ENCODE data around the gene SH2B2. TPM values are rescaled to one million over a fixed set of nuclear protein-coding genes. Genes with fewer than 3 reads are reported as not detected.
"Not testable (repeated sequence)": the region's sequence is repeated elsewhere in the genome, so short reads cannot be mapped to it uniquely, and the experiment has no call there.

The SH2B2 gene
- total RNA-seq, 2 experiments from 2014 or later, result 0.16 to 0.52 TPM

DNA sequence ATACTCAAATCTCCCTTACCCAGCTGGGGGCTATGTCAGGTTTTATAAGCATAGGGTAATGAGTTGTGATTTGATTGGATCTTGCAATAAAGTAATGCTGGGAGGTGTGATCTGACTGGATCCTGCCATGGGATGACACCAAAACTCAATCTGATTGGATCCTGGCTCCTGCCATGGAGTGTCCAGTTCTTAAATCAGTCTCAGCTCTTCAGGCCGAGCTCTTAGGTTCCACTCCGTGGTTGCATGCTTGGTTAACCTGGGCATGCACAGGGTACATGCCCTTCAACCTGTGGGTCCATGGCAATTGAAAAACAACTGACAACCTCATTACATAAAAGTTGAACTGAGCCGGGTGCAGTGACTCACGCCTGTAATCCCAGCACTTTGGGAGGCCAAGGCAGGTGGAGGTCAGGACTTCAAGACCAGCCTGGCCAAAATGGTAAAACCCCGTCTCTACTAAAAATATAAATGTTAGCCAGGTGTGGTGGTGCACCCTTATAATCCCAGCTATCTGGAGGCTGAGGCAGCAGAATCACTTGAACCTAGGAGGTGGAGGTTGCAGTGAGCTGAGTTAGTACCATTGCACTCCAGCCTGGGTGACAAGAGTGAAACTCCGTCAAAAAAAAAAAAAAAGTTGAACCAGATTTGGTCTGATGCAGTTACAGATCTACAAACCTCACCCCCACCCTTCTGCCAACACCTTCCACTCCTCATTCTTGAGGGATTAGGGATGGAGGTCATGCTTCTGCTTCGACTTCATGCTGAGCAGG is 54.1 kb downstream of the SH2B2 start:
- CTCF ChIA-PET; H3K9me3 Mint-ChIP-seq (ENCODE audit: insufficient read depth); DNase-seq; POLR2A ChIA-PET; H3K4me3 Mint-ChIP-seq; H3K36me3 Mint-ChIP-seq (ENCODE audit: low read depth); H3K4me1 Mint-ChIP-seq (ENCODE audit: low read depth); H3K27me3 Mint-ChIP-seq (ENCODE audit: low read depth); H3K27ac Mint-ChIP-seq; ATAC-seq: not testable (repeated sequence)

DNA sequence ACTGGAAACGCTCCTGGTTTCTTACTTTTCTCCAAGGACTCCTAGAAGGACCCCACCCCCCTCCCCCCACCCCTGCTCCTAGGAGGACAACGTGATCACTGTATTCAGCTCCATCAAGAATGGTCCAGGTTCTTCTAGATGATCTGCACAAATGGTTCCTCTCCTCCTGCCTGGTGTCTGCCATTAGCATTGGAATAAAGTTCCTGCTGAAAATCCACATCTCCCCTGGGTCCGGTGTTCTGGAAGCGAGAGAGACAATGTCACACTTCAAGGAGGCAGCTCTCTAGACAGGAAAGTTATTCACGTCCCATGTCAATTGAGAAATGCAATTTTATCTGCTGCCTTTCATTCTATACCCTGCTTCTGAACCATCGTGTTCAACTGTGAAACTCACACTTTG is 60.3 kb downstream of the SH2B2 start:
- DNase-seq; H3K9me3 Mint-ChIP-seq (ENCODE audit: insufficient read depth); H3K27me3 Mint-ChIP-seq (ENCODE audit: low read depth); H3K27ac Mint-ChIP-seq; H3K36me3 Mint-ChIP-seq (ENCODE audit: low read depth); H3K4me1 Mint-ChIP-seq (ENCODE audit: low read depth); H3K4me3 Mint-ChIP-seq; POLR2A ChIA-PET; CTCF ChIA-PET; ATAC-seq: not testable (repeated sequence)

DNA sequence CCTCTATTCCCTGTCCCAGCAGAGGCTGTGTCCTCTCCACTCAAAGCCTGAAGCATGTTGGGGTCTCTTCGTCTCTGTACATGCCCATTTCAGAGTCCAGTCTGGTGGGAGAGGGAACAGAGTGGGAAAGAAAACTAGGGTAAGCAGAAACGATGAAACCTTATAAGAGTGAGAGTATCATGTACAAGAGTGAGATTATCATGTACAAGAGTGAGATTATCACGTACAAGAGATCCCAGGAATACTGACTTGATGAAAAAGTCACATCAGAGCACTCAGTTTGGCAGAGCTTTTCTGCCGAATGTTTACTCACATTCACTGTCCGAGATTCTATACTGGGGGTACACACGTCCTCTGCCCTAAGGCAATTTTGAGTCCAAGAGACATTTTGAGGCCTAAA is 69.7 kb downstream of the SH2B2 start, which contains the start of gene SPDYE6:
Gene SPDYE6, minus strand, starts transcription at position 101 of the 400 bp plus-strand sequence. CDS start 421 bp downstream, outside the sequence.
- H3K4me1 Mint-ChIP-seq (ENCODE audit: low read depth); H3K4me3 Mint-ChIP-seq; H3K9me3 Mint-ChIP-seq (ENCODE audit: insufficient read depth); DNase-seq; H3K27ac Mint-ChIP-seq; H3K36me3 Mint-ChIP-seq (ENCODE audit: low read depth); ATAC-seq; POLR2A ChIA-PET; CTCF ChIA-PET; H3K27me3 Mint-ChIP-seq (ENCODE audit: low read depth): not testable (repeated sequence)

DNA sequence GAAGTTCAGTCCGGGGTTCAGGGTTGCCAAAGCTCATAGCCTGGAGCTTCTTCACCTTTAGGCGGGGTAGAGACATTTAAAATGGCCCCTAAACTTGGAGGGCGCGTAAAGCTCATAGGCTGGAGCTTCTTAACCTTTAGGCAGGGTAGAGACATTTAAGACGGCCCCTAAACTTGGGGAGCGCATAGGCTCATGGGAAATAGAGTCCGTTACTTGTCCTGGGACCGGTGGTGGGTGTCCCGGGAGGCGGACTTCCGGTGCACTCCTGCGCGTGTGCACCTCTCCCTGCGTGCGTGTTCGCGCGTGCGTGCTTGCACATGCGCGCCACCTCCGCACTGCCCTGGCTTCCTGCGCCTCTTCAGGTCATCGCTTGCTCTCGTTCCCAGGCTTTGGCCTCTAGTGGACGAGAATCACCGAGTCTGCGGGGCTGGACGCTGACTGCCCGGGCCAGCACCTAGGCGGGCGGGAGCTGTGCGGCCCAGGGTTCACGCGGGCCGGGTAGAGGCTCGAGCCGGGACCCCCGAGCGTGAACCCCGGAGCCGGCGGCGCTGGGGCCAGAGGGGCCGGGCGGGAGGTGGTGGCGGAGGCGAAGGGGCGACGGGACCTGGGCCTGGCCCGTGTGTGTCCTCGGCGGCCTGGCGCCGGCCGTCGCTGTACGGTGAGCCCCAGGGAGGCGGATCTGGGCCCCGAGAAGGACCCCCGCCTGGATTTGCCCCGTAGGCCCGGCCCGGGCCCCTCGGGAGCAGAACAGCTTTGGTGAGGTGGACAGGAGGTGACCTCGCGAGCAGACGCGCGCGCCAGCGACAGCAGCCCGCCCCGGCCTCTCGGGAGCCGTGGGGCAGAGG is 77.1 kb downstream of the SH2B2 start:
- Mint-ChIP-seq H3K36me3 (ENCODE audit: low read depth) (peaks cover 16% of the 10 kb centered on the region), H3K4me3 (peak overlapping the region; percentile 86), H3K4me1 (ENCODE audit: low read depth) (peaks cover 13% of the 10 kb centered on the region), H3K27ac (peak overlapping the region; percentile 90)
- not testable (repeated sequence) for H3K27me3 Mint-ChIP-seq (ENCODE audit: low read depth); H3K9me3 Mint-ChIP-seq (ENCODE audit: insufficient read depth)
- DNase-seq (peak; percentile 97), ATAC-seq (peak; percentile 99)
- CTCF ChIA-PET, result interaction anchor here (1.0 to 1.2 kb wide), 2 partner anchors 16 to 28 kb away, joined by 3 to 4 read pairs; no protein-coding TSS in a partner anchor
- POLR2A ChIA-PET, result interaction anchor here (0.5 to 0.6 kb wide), 2 partner anchors 26 to 77 kb away, joined by 3 read pairs; partner anchors contain the start of gene SH2B2

DNA sequence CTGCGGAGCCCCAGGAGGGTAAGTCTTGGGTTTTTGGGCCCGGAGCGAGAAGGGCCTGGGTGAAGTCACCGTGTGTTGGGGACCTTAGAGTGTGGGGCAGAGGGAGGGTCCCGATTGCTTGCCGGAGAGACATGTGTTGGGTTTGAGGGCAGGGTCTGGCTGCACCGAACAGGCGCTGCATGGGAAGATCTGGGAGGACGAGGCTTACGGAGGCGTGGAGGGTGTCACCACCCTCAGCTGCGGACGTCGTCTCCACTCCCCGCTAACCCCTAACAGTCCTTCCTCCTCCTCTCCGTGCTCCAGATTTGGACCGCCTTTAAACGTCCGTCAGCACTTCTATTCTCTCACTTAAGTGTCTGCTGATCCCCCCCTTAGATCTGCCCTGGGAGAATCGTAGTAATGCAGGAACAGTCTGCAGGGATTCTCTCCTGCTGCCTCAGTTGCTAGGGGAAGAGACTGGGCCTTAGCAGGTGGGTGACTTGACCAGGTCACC is 77.8 kb downstream of the SH2B2 start:
- Mint-ChIP-seq H3K4me1 (ENCODE audit: low read depth) (peaks cover 13% of the 10 kb centered on the region), H3K36me3 (ENCODE audit: low read depth) (peaks cover 16% of the 10 kb centered on the region), H3K4me3 (peak overlapping the region; percentile 86), H3K27ac (peak overlapping the region; percentile 85)
- DNase-seq; H3K27me3 Mint-ChIP-seq (ENCODE audit: low read depth); CTCF ChIA-PET; POLR2A ChIA-PET; H3K9me3 Mint-ChIP-seq (ENCODE audit: insufficient read depth); ATAC-seq: not testable (repeated sequence)

DNA sequence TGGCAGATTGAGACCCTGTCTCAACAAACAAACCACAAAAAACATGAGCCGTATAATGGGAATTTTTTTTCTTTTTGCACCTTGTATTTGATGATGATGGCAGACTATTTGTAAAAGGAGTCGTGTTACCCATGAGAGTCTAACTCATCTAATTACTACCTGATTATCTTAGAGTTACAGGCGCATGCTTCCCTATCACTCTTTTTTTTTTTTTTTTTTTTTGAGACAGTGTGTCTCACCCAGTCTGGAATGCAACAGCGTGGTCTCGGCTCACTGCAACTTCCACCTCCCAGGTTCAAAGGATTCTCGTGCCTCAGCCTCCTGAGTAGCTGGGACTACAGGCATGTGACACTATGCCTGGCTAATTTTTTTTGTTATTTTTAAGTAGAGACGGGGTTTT is 78.7 kb downstream of the SH2B2 start:
- H3K4me3 Mint-ChIP-seq, result peak overlapping the region; percentile 45
- peaks cover 14% of the 10 kb centered on the region for H3K4me1 Mint-ChIP-seq (ENCODE audit: low read depth)
- H3K27me3 Mint-ChIP-seq (ENCODE audit: low read depth); DNase-seq; ATAC-seq; H3K9me3 Mint-ChIP-seq (ENCODE audit: insufficient read depth); CTCF ChIA-PET; H3K27ac Mint-ChIP-seq; POLR2A ChIA-PET: not testable (repeated sequence)
- peaks cover 21% of the 10 kb centered on the region for H3K36me3 Mint-ChIP-seq (ENCODE audit: low read depth)

DNA sequence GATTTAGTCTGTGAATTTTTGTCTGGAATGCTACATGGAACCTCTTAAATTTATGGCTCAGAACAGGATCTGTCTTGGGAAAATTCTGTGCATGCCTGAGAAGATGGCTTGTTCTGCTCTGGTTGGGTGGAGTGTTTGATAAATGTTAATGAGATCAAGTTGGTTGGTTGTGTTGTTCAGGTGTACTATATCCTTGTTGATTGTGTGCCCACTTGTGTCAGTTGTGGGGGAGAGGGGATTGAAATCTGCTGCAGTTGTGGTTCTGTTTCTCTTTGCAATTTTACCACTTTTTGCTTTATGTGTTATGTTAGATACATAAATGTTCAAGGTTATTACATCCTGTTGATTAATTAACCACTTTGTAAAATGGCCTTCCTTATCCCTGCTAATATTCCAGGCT is 83.4 kb downstream of the SH2B2 start:
- peaks cover 34% of the 10 kb centered on the region for H3K36me3 Mint-ChIP-seq (ENCODE audit: low read depth)
- DNase-seq; H3K4me3 Mint-ChIP-seq; ATAC-seq; CTCF ChIA-PET; H3K9me3 Mint-ChIP-seq (ENCODE audit: insufficient read depth); POLR2A ChIA-PET; H3K27ac Mint-ChIP-seq; H3K27me3 Mint-ChIP-seq (ENCODE audit: low read depth): not testable (repeated sequence)
- peaks cover 14% of the 10 kb centered on the region for H3K4me1 Mint-ChIP-seq (ENCODE audit: low read depth)

Small RNAs within 50 kb of the gene (microRNA-seq; reads per million reads assigned to microRNA genes)
- not detected for gene MIR4285

Other genes starting within 250 kb of the SH2B2 start
- not detected for gene SPDYE6, start 69.6 kb downstream of the SH2B2 start, total RNA-seq
- 10 to 100 TPM; 26.8 to 28.1 TPM for gene PRKRIP1, start 109.5 kb downstream of the SH2B2 start, total RNA-seq
- 10 to 100 TPM; 72.5 to 72.8 TPM for gene ORAI2, start 146.7 kb downstream of the SH2B2 start, total RNA-seq
- 10 to 100 TPM; 10.8 to 11.1 TPM for gene ALKBH4, start 178.0 kb downstream of the SH2B2 start, total RNA-seq
- gene LRWD1, start 178.1 kb downstream of the SH2B2 start, total RNA-seq, result 10 to 100 TPM; 16.7 to 21.7 TPM
- 10 to 100 TPM; 55.7 to 62.0 TPM for gene POLR2J, start 192.1 kb downstream of the SH2B2 start, total RNA-seq
- 10 to 100 TPM; 18.9 to 21.1 TPM for gene RASA4B, start 230.9 kb downstream of the SH2B2 start, total RNA-seq